GM12878 (cell line): ENCODE data around the gene CFAP90.

ENCODE experiments used
- ATF3 ChIP-seq: IDR thresholded peaks from 2 replicates; pipeline ENCODE4 v1.6.1; 2011; ENCODE audit warnings: low read depth, mild to moderate bottlenecking, low read length, moderate library complexity, borderline replicate concordance; ENCODE audit errors: extremely low read depth
- CREM ChIP-seq: IDR thresholded peaks from 2 replicates; pipeline ENCODE4 v1.6.1; 2014; ENCODE audit warnings: antibody characterized with exemption, low read depth
- CTCF ChIP-seq, 3 experiments: IDR thresholded peaks in 2 of 3; conservative IDR thresholded peaks in 1 of 3; 2 replicates each; pipeline ENCODE4 v1.5.1; 2011; ENCODE audit warnings: low read depth in 3 of 3, low read length in 3 of 3, mild to moderate bottlenecking in 3 of 3, control low read depth in 2 of 3, moderate library complexity in 2 of 3, inconsistent platforms in 1 of 3, mixed read lengths in 1 of 3; ENCODE audit not compliant: control insufficient read depth in 2 of 3, insufficient read depth in 1 of 3; ENCODE audit errors: extremely low read depth in 1 of 3
- EP300 ChIP-seq, 2 experiments: fragments of 150-350 bp in 1 of 2; IDR thresholded peaks; 2 replicates each; pipeline ENCODE4 v1.6.1; 2011 to 2012; ENCODE audit warnings: low read depth in 2 of 2, low read length in 2 of 2, borderline replicate concordance in 1 of 2, improper control_type of control experiment in 1 of 2, inconsistent platforms in 1 of 2; ENCODE audit not compliant: control insufficient read depth in 1 of 2
- NR2C1 ChIP-seq: fragments of 450-650 bp; IDR thresholded peaks from 2 replicates; pipeline ENCODE4 v1.6.1; 2017; ENCODE audit warnings: antibody characterized with exemption, mild to moderate bottlenecking, moderate library complexity
- POLR2A ChIP-seq: IDR thresholded peaks from 2 replicates; pipeline ENCODE4 v1.6.1; 2011; ENCODE audit warnings: low read depth, mild to moderate bottlenecking, low read length
- RAD51 ChIP-seq: fragments of 450-650 bp; IDR thresholded peaks from 2 replicates; pipeline ENCODE4 v1.6.1; 2016; ENCODE audit warnings: moderate library complexity, mild to moderate bottlenecking, inconsistent platforms
- REST ChIP-seq: IDR thresholded peaks from 2 replicates; pipeline ENCODE4 v1.6.1; 2012; ENCODE audit warnings: mild to moderate bottlenecking, low read depth, low read length
- TAF1 ChIP-seq: IDR thresholded peaks from 2 replicates; pipeline ENCODE4 v1.6.1; 2011; ENCODE audit warnings: mild to moderate bottlenecking, low read depth, low read length, borderline replicate concordance
- USF2 ChIP-seq: IDR thresholded peaks from 2 replicates; pipeline ENCODE4 v1.6.1; 2011; ENCODE audit warnings: low read depth, low read length, improper control_type of control experiment, borderline replicate concordance
- ZBTB33 ChIP-seq: fragments of 450-650 bp; IDR thresholded peaks from 2 replicates; pipeline ENCODE4 v1.6.1; 2017; ENCODE audit warnings: mild to moderate bottlenecking
- ZBTB40 ChIP-seq: fragments of 450-650 bp; IDR thresholded peaks from 2 replicates; pipeline ENCODE4 v1.6.1; 2016; ENCODE audit warnings: mild to moderate bottlenecking, moderate library complexity, borderline replicate concordance

- TF ChIP-seq ZBTB40 = no peak
- TF ChIP-seq NR2C1 = no peak
- no peak for TF ChIP-seq ZBTB33
- TF ChIP-seq REST = no peak
- no peak for TF ChIP-seq CREM
- no peak for TF ChIP-seq CTCF (IDR thresholded peaks at IDR 0.05 in 2 of 3, conservative IDR thresholded peaks at IDR 0.05 in 1 of 3; ENCODE audit: control insufficient read depth in 2 of 3, extremely low read depth in 1 of 3, insufficient read depth in 1 of 3, low read depth in 3 of 3, low read length in 3 of 3)
- no peak for TF ChIP-seq POLR2A
- TF ChIP-seq USF2 = no peak
- no peak for TF ChIP-seq EP300 (IDR thresholded peaks at IDR 0.05; ENCODE audit: borderline replicate concordance in 1 of 2, control insufficient read depth in 1 of 2, low read depth in 2 of 2, low read length in 2 of 2)
- TF ChIP-seq TAF1 = no peak
- TF ChIP-seq ATF3 = no peak
- TF ChIP-seq RAD51 = no peak
Measured at GRCh38 chr5:7837403-7837802, 13.5 kb downstream of the CFAP90 start.
